ENCODE results near the gene GRID2.

GRID2 gene

DNA sequence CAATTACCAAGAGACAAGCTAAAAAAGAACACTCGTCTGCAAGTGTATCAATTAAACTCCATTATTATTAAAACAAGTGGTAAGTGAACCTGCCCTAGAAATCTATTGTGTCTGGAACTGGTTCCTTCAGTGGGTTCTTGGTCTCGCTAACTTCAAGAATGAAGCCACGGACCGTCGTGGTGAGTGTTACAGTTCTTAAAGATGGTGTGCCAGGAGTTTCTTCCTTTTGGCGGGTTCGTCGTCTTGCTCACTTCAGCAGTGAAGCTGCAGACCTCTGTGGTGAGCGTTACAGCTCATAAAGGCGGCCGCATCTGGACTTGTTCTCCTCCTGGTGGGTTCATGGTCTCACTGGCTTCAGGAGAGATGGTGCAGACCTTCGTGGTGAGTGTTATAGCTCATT is 231.8 kb downstream of the GRID2 start:
- no peak for DNase-seq

DNA sequence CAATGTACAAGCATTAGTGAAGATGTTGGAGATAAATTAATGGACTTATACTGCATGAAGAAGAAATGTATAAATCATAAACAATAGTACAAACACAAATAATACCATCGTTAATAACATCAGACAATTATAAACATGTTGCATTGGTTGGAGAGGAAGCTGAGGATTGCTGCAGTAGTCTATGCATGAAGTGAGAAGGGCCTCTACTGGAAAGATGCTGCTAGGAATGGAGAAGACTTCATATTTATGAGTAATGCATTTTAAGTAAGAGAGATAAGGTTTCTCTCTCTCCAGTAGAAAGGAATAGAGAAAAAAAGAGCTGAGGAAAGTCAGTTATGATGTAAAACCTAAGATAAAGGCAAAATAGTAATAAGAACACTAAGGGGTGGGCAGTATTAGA is 247.8 kb downstream of the GRID2 start:
- no peak for DNase-seq

DNA sequence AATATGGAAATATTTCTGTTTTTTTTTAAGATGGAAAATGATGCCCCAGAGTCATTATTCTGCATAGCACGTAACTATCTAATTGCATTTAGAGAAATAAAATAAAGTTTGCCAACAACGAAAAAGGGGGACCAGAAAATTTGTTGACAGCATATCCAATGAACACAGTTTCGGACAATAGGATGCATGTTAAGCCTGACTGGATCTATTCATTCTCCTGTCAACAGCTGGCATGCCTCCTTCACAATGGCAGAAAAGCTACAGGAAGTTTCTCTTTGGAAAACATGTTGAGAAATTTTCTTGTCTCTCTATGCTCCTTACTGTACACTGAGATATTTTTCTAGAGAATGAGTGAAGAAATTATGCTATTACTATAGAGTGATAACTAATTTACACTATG is 262.5 kb downstream of the GRID2 start:
- DNase-seq = no peak

DNA sequence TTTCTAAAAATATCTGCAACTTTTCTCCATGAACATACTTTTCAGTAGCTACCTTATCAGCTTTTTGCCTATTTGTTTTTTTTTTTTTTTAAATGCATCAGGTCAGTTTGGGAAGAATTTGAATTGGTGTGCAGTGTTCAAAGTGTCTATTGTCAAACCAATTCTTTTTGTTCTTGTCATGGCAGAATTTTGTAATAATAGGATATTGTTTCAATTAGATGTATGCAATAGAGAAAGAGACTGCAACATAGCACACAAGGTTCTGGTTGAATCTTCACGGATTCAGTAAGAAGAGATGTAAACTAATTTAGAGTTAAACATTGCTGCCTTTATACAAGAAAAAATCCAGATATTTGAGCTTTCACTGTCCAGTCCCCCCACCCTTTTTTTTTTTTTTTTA is 277.1 kb downstream of the GRID2 start:
- DNase-seq = no peak

DNA sequence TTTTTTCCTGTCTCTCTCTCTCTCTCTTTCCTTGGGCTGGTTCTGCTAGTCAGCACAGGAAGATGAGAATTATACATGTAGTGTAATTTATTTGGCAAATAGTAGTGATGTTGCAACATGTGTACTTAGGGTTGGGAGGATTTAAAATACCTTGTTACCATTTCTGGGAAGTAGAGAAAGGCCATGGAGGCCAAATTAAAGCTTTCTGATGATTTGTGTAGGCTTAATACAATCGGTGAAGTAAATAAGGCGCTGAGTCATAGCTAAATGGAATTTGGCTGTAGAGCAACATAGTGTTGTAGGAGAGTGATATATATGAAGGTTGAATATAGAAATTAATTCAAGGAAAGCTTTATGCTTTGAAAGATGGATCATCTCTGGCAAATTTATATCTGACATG is 295.3 kb downstream of the GRID2 start:
- DNase-seq = no peak

DNA sequence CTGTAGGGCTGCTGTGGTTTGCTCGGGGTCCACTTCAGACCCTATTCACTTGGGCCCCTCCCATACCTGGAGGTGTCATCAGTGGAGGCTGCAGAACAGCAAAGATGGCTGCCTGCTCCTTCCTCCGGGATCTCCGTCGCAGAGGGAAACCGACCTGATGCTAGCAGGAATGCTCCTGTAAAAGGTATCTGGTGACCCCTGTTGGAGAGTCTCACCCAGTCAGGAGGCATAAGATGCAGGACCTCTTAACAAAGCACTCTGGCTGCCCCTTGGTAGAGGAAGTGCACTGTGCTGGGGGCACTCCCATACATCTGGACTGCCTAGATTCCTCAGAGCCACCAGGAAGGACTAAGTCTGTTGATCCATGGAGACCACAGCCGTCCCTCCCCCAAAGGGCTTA is 296.9 kb downstream of the GRID2 start:
- no peak for DNase-seq

- no peak for DNase-seq
These were observed 302.5 kb downstream of the GRID2 start for GRCh38 chr4:92606227-92606626.

DNA sequence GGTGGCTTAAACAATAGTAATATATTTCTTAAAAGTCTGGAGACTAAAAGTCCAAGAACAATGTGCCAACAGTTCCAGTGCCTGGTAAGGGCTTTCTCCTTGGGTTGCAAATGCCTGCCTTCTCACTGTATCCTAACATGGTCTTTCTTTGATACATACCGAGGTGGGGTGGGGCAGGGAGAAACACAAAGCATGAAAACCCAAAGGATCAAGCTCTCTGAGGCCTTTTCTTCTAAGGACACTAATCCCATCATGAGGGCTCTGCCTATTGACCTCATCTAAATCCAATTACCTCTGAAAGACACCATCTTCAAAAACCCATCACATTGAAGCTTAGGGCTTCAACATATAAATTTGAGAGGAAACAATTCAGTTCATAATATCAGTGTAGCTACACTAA is 311.3 kb downstream of the GRID2 start:
- no peak for DNase-seq

DNA sequence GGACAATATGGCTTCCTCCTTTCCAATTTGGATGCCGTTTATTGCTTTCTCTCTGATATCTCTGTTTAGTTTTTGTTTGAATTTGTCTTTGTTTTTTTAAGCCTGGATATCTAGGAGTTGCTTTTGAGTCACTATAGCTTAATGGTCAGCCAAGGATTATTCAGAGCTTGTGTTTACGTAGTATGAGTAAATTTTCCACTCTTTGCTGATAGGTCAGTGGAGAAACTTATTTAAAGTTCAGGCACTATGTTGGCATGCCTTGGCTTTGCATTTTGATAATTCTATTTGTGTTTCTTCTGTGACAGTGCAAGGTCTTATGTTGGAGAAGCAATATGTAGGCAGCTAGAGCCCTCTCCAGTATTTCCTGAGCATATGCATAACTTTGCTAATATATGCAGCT is 315.2 kb downstream of the GRID2 start:
- no peak for DNase-seq

- DNase-seq = no peak
These were observed 325.5 kb downstream of the GRID2 start for GRCh38 chr4:92629302-92629701.

- DNase-seq = no peak
These were observed 331.1 kb downstream of the GRID2 start for GRCh38 chr4:92634882-92635281.

GRCh38 chr4:92636038-92636806 is 332.5 kb downstream of the GRID2 start:
- DNase-seq = no peak

- DNase-seq = no peak
These were observed 337.6 kb downstream of the GRID2 start for GRCh38 chr4:92641409-92641808.

GRCh38 chr4:92646826-92647225 is 343.1 kb downstream of the GRID2 start:
- no peak for DNase-seq

DNA sequence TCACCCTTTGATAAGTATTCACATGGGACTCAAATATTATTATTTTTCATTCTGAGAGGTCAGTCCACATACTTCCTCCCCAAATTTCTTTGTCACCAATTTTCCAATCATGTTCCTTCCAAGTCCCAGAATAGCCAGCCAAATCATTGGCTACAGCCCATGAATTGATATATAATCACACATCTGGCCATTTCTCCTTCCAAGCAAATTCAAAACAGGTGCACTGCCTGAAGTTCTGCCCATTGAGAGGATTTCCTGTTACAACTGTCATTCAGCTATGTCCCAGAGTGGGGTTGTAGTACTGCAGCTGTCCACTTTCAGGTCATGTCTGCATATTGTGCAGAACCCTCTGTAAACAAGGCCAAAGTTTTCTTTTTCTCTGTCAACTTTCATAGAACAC is 347.8 kb downstream of the GRID2 start:
- no peak for DNase-seq

DNA sequence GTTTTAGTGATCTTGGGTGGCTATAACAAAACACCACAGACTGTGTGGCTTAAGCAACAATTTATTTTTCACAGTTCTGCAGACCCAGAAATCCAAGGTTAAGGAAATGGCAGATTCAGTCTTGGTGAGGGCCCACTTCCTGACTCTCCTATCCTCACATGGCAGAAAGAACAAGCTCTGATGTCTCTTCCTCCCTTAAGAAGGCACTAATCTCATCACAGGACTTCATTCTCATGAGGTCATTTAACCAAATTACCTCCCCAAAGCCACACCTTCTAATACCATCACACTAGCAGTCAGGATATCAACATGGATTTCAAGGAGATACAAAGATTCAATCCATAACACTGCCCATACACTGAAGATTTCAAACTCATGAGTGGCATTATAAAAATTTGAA is 350.3 kb downstream of the GRID2 start:
- no peak for DNase-seq

GRCh38 chr4:92657695-92658094 is 353.9 kb downstream of the GRID2 start:
- no peak for DNase-seq

DNA sequence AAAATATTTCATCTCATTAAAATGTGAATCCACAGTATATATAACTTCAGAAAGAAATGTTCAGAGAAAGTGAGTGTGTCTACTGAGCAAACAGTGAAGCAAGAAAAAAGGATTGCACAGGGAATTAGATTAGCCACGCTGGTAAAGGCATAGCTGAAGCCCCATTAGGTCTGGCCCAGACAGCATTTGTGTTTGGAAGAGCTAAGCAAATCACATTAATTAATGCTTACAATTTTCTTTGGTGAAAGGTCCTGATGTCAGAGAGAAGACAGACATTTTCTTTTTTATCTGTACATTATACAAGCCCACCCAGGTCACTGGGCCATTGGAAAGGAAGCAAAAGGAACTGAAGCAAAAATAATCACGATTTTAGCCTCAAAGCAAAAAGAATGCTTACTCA is 354.6 kb downstream of the GRID2 start:
- no peak for DNase-seq

GRCh38 chr4:92677805-92678204 is 374.0 kb downstream of the GRID2 start:
- no peak for DNase-seq

DNA sequence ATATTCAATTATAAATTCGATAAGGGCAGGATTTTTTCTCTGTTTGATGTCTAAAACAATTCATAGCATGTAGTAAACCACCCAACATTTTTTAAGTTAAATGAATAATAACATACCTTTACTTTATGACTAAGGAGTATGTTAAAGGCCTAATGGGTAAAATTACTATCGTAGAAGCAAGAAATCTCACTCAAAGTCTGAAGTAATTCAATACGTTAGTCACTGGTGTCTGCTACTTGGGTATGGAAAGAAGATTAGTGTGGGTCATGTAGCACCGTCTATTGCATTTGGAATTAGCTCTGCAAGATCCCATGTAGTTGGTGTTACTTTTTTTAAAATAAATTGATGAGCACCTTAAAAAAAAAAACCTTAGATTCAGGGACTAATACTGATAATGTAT is 374.5 kb downstream of the GRID2 start:
- DNase-seq = no peak

DNA sequence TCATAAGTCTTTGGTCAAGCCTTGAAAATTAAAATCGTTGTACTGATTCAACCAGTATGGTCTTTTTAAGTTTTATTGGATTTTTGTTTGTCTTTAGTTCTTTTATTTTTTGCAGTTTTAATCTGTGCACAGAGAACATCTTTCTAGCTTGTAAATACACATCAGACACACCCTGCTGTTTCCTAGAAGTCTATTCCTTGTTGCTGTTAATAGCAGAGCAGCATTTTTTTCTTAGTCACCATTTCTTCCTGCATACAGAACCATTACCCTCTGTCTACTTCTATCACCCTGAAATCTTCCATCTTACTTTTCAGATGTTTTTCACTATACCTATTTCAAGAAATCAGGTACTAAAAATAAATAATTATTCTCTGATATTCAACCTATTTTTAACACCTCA is 375.4 kb downstream of the GRID2 start:
- DNase-seq = no peak

DNA sequence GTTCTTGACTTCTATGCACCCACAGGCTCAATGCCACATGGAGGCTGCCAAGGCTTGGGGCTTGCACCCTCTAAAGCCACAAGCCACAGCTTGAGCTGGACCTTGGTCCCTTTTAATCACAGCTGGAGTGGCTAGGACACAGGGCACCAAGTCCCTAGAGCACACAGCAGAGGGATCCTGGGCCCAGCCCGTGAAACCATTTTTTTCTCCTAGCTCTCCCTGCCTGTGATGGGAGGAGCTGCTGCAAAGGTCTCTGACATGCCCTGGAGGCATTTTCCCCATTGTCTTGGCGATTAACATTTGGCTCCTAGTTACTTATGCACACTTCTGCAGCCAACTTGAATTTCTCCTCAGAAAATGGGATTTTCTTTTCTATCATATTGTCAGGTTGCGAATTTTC is 410.9 kb downstream of the GRID2 start:
- no peak for DNase-seq

DNA sequence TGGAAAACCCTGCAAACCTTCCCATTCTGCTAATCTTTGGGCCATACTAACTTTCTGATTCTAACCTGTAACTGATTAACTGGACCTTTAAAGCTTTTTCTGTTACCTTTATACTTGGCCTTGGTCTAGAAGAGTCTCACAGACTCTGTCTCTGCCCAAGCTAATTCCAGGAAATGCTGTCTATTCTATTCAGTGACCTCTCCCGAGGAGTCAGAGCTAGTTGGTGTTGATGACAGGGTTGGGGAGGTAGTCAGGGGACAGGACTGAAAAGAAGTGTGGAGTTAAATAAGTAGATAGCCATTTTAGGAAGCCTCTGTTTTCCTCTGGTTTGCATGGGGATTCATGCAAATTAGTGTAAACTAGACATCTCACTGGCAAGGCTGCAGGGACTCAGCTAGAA is 429.5 kb downstream of the GRID2 start:
- no peak for DNase-seq

GRCh38 chr4:92735025-92735665 is 431.4 kb downstream of the GRID2 start:
- DNase-seq = no peak

- no peak for DNase-seq
These were observed 456.7 kb downstream of the GRID2 start for GRCh38 chr4:92760433-92760832.

Data from activated naive CD4-positive, alpha-beta T cell treated with Interleukin-2 at 50 U/mL for 16 hours (primary cell).